Kidney (tissue), 14 donors: ENCODE measurements around the gene BMP7. TPM values are rescaled to one million over a fixed set of nuclear protein-coding genes. Genes with fewer than 3 reads are reported as not detected.
A peak's percentile ranks its signal among the peaks of the same experiment; 100 is the strongest.

Source experiments
- DNase-seq, 5 donors: peaks; one replicate each; pipeline ENCODE4 v3.0.0-alpha.2; 2013 to 2020
- FAIRE-seq: peaks from 2 replicates; lab custom pipeline; 2012; peaks lifted over from hg19 to GRCh38; lab: Jason Lieb, UNC
- H3K27ac ChIP-seq, 2 donors: one replicate each; pipeline ENCODE4 v1.7.0; 2013; ENCODE audit warnings: low read depth in 2 of 2, low read length in 2 of 2, inconsistent platforms in 1 of 2
- H3K27me3 ChIP-seq: one replicate; pipeline ENCODE4 v1.7.1; 2013; ENCODE audit warnings: low read length, inconsistent platforms; ENCODE audit not compliant: control insufficient read depth, insufficient read depth
- H3K36me3 ChIP-seq, 3 donors: one replicate each; pipeline versions ENCODE4 v1.7.0 to v1.7.1; 2013; ENCODE audit warnings: low read length in 3 of 3, control low read depth in 1 of 3, inconsistent platforms in 1 of 3; ENCODE audit not compliant: insufficient read depth in 3 of 3, control insufficient read depth in 2 of 3
- H3K4me1 ChIP-seq, 3 donors: one replicate each; pipeline versions ENCODE4 v1.7.0 to v1.7.1; 2013; ENCODE audit warnings: low read length in 3 of 3, inconsistent platforms in 1 of 3, low read depth in 1 of 3; ENCODE audit not compliant: control insufficient read depth in 2 of 3, insufficient read depth in 2 of 3
- H3K4me3 ChIP-seq, 3 donors: one replicate each; pipeline versions ENCODE4 v1.7.0 to v1.8.1; 2013; ENCODE audit warnings: low read length in 3 of 3, control low read depth in 1 of 3, inconsistent platforms in 1 of 3
- H3K9ac ChIP-seq, 3 donors: one replicate each; pipeline versions ENCODE4 v1.7.0 to v1.7.1; 2013; ENCODE audit warnings: low read length in 3 of 3, control low read depth in 1 of 3, inconsistent platforms in 1 of 3
- H3K9me3 ChIP-seq, 3 donors: one replicate each; pipeline versions ENCODE4 v1.7.0 to v1.7.1; 2013; ENCODE audit warnings: low read length in 3 of 3, control low read depth in 1 of 3, inconsistent platforms in 1 of 3; ENCODE audit not compliant: control insufficient read depth in 2 of 3, insufficient read depth in 1 of 3
- CTCF ChIP-seq: IDR thresholded peaks from 3 replicates; pipeline ENCODE4 v1.5.1; 2012; ENCODE audit warnings: mild to moderate bottlenecking, moderate library complexity, borderline replicate concordance; ENCODE audit not compliant: insufficient read depth; ENCODE audit errors: extremely low read depth
- intact Hi-C: fragments of 100-400 bp; cut with DNase I; formaldehyde crosslinking; loops from one replicate; pipeline ENCODE4 v1.11.1; 2022
- polyA plus RNA-seq: library from polyadenylated mRNA; stranded (reverse); fragments of 350-450 nt; fragmentation: Illumina TruSeq; extraction: RNeasy Lipid Tissue Mini Kit (QIAGEN cat#74804); gene quantifications from one replicate; pipeline ENCODE4 v1.2.3, GENCODE V29; 2014; ENCODE audit warnings: low read depth, low replicate concordance; ENCODE audit not compliant: insufficient read depth
- total RNA-seq: library from RNA; stranded (reverse); fragmentation: NEBNext Ultra II Directional; extraction: Animal tissue kit (Norgen Biotek cat#: 25700); gene quantifications from one replicate; pipeline ENCODE4 v1.2.1, GENCODE V29; 2021
- donor health status: control.
- donor health status: control.
- donor health status: control.
- donor health status: control.
- donor health status: control.
- donor health status: DM: yes; HTN: yes; CAD: no.
- donor health status: Normal renal cell carcinoma (clear cell type).

BMP7 gene
- total and polyA plus RNA-seq, 2 donors from 2014 or later: 1.6 to 11.3 TPM

- Histone ChIP-seq H3K36me3 (peaks cover 0 to 2% (median 0%) of the 10 kb centered on the region in 3 donors), H3K4me1 (no peaks in the 10 kb centered on the region), H3K9me3 (no peaks in the 10 kb centered on the region), H3K27ac (no peak overlapping the region), H3K27me3 (no peaks in the 10 kb centered on the region), H3K4me3 (no peak overlapping the region), H3K9ac (no peak overlapping the region)
- no peak for FAIRE-seq
- no peak for TF ChIP-seq CTCF
- peak in 2 of 5 donors; percentile 33 to 47 for DNase-seq
- intact Hi-C loops: no loop called here
Observed at GRCh38 chr20:57221916-57222630, 44.4 kb downstream of the BMP7 start.

GRCh38 chr20:57220337-57221145 is 45.9 kb downstream of the BMP7 start:
- no peak for TF ChIP-seq CTCF
- Histone ChIP-seq H3K27ac (no peak overlapping the region), H3K9ac (no peak overlapping the region), H3K4me1 (no peaks in the 10 kb centered on the region), H3K4me3 (no peak overlapping the region), H3K36me3 (peaks cover 0 to 2% (median 0%) of the 10 kb centered on the region in 3 donors), H3K27me3 (no peaks in the 10 kb centered on the region), H3K9me3 (no peaks in the 10 kb centered on the region)
- no peak for DNase-seq
- intact Hi-C loops: no loop called here
- FAIRE-seq: no peak

GRCh38 chr20:57219071-57219677 is 47.3 kb downstream of the BMP7 start:
- Histone ChIP-seq H3K36me3 (no peaks in the 10 kb centered on the region), H3K27ac (no peak overlapping the region), H3K4me3 (no peak overlapping the region), H3K9ac (no peak overlapping the region), H3K4me1 (no peaks in the 10 kb centered on the region), H3K27me3 (no peaks in the 10 kb centered on the region), H3K9me3 (no peaks in the 10 kb centered on the region)
- DNase-seq: no peak
- intact Hi-C loops: no loop called here
- FAIRE-seq: no peak
- no peak for TF ChIP-seq CTCF
